ENCODE data around the gene CD82.

Gene CD82

GRCh38 chr11:44621140-44621681 lies 55.7 kb downstream of the CD82 start:
- Histone ChIP-seq H3K4me3 (ENCODE audit: insufficient read depth, low read length, poor library complexity, severe bottlenecking) (no peak overlapping the region), H2AFZ (ENCODE audit: low read depth, low read length, severe bottlenecking) (no peak overlapping the region), H3K27me3 (ENCODE audit: low read length) (no peaks in the 10 kb centered on the region), H3F3A (ENCODE audit: insufficient read depth) (no peaks in the 10 kb centered on the region), H3K9me2 (replicated peaks; ENCODE audit: insufficient read depth, low read length) (no peaks in the 10 kb centered on the region), H3K79me2 (ENCODE audit: insufficient read depth, low read length) (no peaks in the 10 kb centered on the region), H3K4me2 (ENCODE audit: low read depth, low read length, poor library complexity, severe bottlenecking) (no peak overlapping the region), H3K27ac (ENCODE audit: low read depth, low read length) (no peak overlapping the region), H3K9ac (ENCODE audit: low read length) (no peak overlapping the region), H3K36me3 (ENCODE audit: low read length) (no peaks in the 10 kb centered on the region), H3K9me3 (ENCODE audit: insufficient read depth, low read length) (no peaks in the 10 kb centered on the region), H4K20me1 (ENCODE audit: low read depth, low read length) (no peaks in the 10 kb centered on the region)
- TF ChIP-seq EZH2phosphoT487 (conservative IDR thresholded peaks at IDR 0.05; ENCODE audit: low read length) (no peak), CTCF (IDR thresholded peaks at IDR 0.05; ENCODE audit: insufficient read depth, low read length, poor library complexity, severe bottlenecking) (peak; percentile 72)

- Histone ChIP-seq H3K4me2 (ENCODE audit: low read depth, low read length, poor library complexity, severe bottlenecking) (no peak overlapping the region), H2AFZ (ENCODE audit: low read depth, low read length, severe bottlenecking) (no peak overlapping the region)
These were observed 56.3 kb downstream of the CD82 start for GRCh38 chr11:44621784-44622183.

GRCh38 chr11:44622190-44622650 lies 56.8 kb downstream of the CD82 start:
- no peak for TF ChIP-seq EZH2phosphoT487 (conservative IDR thresholded peaks at IDR 0.05; ENCODE audit: low read length)
- TF ChIP-seq CTCF (IDR thresholded peaks at IDR 0.05; ENCODE audit: insufficient read depth, low read length, poor library complexity, severe bottlenecking) = no peak
- Histone ChIP-seq H3K27me3 (ENCODE audit: low read length) (no peaks in the 10 kb centered on the region), H2AFZ (ENCODE audit: low read depth, low read length, severe bottlenecking) (no peak overlapping the region), H4K20me1 (ENCODE audit: low read depth, low read length) (no peaks in the 10 kb centered on the region), H3K4me3 (ENCODE audit: insufficient read depth, low read length, poor library complexity, severe bottlenecking) (no peak overlapping the region), H3K36me3 (ENCODE audit: low read length) (no peaks in the 10 kb centered on the region), H3K9me3 (ENCODE audit: insufficient read depth, low read length) (no peaks in the 10 kb centered on the region), H3K27ac (ENCODE audit: low read depth, low read length) (no peak overlapping the region), H3K9ac (ENCODE audit: low read length) (no peak overlapping the region), H3K9me2 (replicated peaks; ENCODE audit: insufficient read depth, low read length) (no peaks in the 10 kb centered on the region), H3K79me2 (ENCODE audit: insufficient read depth, low read length) (no peaks in the 10 kb centered on the region), H3K4me2 (ENCODE audit: low read depth, low read length, poor library complexity, severe bottlenecking) (no peak overlapping the region), H3F3A (ENCODE audit: insufficient read depth) (no peaks in the 10 kb centered on the region)

More at GRCh38 chr11:44621784-44622183, 56.3 kb downstream of the CD82 start:
- no peak for TF ChIP-seq EZH2phosphoT487 (conservative IDR thresholded peaks at IDR 0.05; ENCODE audit: low read length)
- Histone ChIP-seq H4K20me1 (ENCODE audit: low read depth, low read length) (no peaks in the 10 kb centered on the region), H3K9me3 (ENCODE audit: insufficient read depth, low read length) (no peaks in the 10 kb centered on the region), H3K9ac (ENCODE audit: low read length) (no peak overlapping the region), H3K27me3 (ENCODE audit: low read length) (no peaks in the 10 kb centered on the region), H3K79me2 (ENCODE audit: insufficient read depth, low read length) (no peaks in the 10 kb centered on the region), H3K36me3 (ENCODE audit: low read length) (no peaks in the 10 kb centered on the region), H3K9me2 (replicated peaks; ENCODE audit: insufficient read depth, low read length) (no peaks in the 10 kb centered on the region), H3F3A (ENCODE audit: insufficient read depth) (no peaks in the 10 kb centered on the region), H3K4me3 (ENCODE audit: insufficient read depth, low read length, poor library complexity, severe bottlenecking) (no peak overlapping the region), H3K27ac (ENCODE audit: low read depth, low read length) (no peak overlapping the region)

DNA sequence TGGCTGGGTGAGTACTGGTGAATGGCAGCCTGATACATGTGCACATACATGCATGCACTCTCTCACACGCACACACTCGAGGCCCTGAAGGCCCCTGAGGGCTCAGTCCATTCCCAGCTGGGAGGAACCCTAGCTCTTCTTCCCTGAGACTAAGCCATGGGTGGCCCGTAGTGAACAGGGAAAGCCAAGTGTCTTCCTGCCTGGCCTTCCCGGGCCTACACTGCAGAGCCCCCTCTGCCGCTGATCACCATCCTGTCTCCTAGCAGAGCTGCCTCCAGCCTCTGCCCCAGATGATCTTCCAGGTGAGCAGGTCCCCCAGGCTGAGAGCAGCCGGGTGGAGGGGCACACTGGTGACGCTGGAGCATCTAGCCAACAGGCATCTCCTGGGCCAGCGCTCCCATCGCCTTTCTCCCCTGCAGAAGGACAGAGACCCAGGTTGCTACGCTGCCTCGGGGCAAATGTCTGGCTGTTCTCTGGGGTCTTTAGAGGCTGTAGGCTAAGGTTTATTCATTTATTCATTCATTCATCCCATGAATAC lies 57.3 kb downstream of the CD82 start:
- H3K27ac ChIP-seq (ENCODE audit: low read depth, low read length) = no peak overlapping the region
- no peak overlapping the region for H3K9ac ChIP-seq (ENCODE audit: low read length)
- no peaks in the 10 kb centered on the region for H3K36me3 ChIP-seq (ENCODE audit: low read length)
- H3K9me2 ChIP-seq (replicated peaks; ENCODE audit: insufficient read depth, low read length) = no peaks in the 10 kb centered on the region
- no peak overlapping the region for H3K4me2 ChIP-seq (ENCODE audit: low read depth, low read length, poor library complexity, severe bottlenecking)
- no peaks in the 10 kb centered on the region for H3K9me3 ChIP-seq (ENCODE audit: insufficient read depth, low read length)
- no peaks in the 10 kb centered on the region for H4K20me1 ChIP-seq (ENCODE audit: low read depth, low read length)
- no peak overlapping the region for H2AFZ ChIP-seq (ENCODE audit: low read depth, low read length, severe bottlenecking)
- no peak overlapping the region for H3K4me3 ChIP-seq (ENCODE audit: insufficient read depth, low read length, poor library complexity, severe bottlenecking)
- no peaks in the 10 kb centered on the region for H3K79me2 ChIP-seq (ENCODE audit: insufficient read depth, low read length)
- no peaks in the 10 kb centered on the region for H3K27me3 ChIP-seq (ENCODE audit: low read length)
- TF ChIP-seq CTCF (IDR thresholded peaks at IDR 0.05; ENCODE audit: insufficient read depth, low read length, poor library complexity, severe bottlenecking) = no peak
- no peaks in the 10 kb centered on the region for H3F3A ChIP-seq (ENCODE audit: insufficient read depth)

All from SU-DHL-6 (cell line).